K562 (cell line): ENCODE data around the gene LARP6. TPM values are rescaled to one million over a fixed set of nuclear protein-coding genes. Genes with fewer than 3 reads are reported as not detected.

Experiments used
- ATAC-seq: fragments of 200-7000 bp; cut with Tn5 transposase; 3 replicates; pipeline ENCODE4 v1.9.1; 2020; ENCODE audit warnings: moderate library complexity
- BruUV-seq: library from RNA; stranded (reverse); fragments of 400-500 nt; replicated peaks from 2 replicates; lab custom pipeline; 2021; lab: Mats Ljungman, UMichigan
- CTCF ChIA-PET: fragments of 300-600 bp; formaldehyde crosslinking; extraction: SDS; loops from one replicate; lab custom pipeline; 2021; ENCODE audit warnings: low intra/inter-chr PET ratio; lab: Yijun Ruan, JAX
- POLR2A ChIA-PET: fragments of 300-600, 350-650 bp; sonication (Branson Sonifier 250); formaldehyde crosslinking; extraction: SDS; loops from one replicate; lab custom pipeline; 2021; ENCODE audit warnings: antibody characterized with exemption, inconsistent platforms; lab: Yijun Ruan, JAX
- DNase-seq, 4 experiments: peaks; one replicate each; pipeline versions ENCODE4 v3.0.0 to v3.0.0-alpha.2; 2011 to 2018; ENCODE audit warnings: low spot score in 3 of 4, mixed read lengths in 3 of 4; ENCODE audit errors: extremely low read depth in 1 of 4
- FAIRE-seq: peaks from 2 replicates; lab custom pipeline; 2011; peaks lifted over from hg19 to GRCh38; lab: Jason Lieb, UNC
- H2AFZ ChIP-seq: 2 replicates; pipeline ENCODE4 v1.6.0; 2011; ENCODE audit warnings: low read depth, low read length, control low read depth, inconsistent platforms
- H3K27ac ChIP-seq: fragments of 200-600 bp; 3 replicates; pipeline ENCODE4 v1.8.0; 2011; ENCODE audit warnings: low read depth, mild to moderate bottlenecking, control low read depth, inconsistent platforms, low read length, moderate library complexity, mixed read lengths; ENCODE audit errors: extremely low read depth
- H3K27me3 ChIP-seq, 2 experiments: fragments of 300-600 bp in 1 of 2; 2 replicates in 1 of 2; 3 replicates in 1 of 2; pipeline versions ENCODE4 v1.6.0 to v1.8.0; 2011; ENCODE audit warnings: inconsistent platforms in 2 of 2, low read length in 2 of 2, mild to moderate bottlenecking in 1 of 2, mixed read lengths in 1 of 2, moderate library complexity in 1 of 2; ENCODE audit not compliant: control insufficient read depth in 2 of 2, insufficient read depth in 2 of 2
- H3K36me3 ChIP-seq: fragments of 300-600 bp; 3 replicates; pipeline ENCODE4 v1.8.0; 2011; ENCODE audit warnings: mild to moderate bottlenecking, low read length, inconsistent platforms; ENCODE audit not compliant: control insufficient read depth, insufficient read depth
- H3K4me1 ChIP-seq, 2 experiments: fragments of 200-600 bp in 1 of 2; replicated peaks in 1 of 2; 2 replicates in 1 of 2; 3 replicates in 1 of 2; pipeline versions ENCODE4 v1.5.1 to v1.8.0; 2011; ENCODE audit warnings: inconsistent platforms in 2 of 2, low read length in 2 of 2, mild to moderate bottlenecking in 1 of 2, mixed read lengths in 1 of 2, moderate library complexity in 1 of 2; ENCODE audit not compliant: control insufficient read depth in 2 of 2, insufficient read depth in 2 of 2
- H3K4me2 ChIP-seq: 2 replicates; pipeline ENCODE4 v1.6.1; 2011; ENCODE audit warnings: low read length, control low read depth, inconsistent platforms, mixed read lengths; ENCODE audit not compliant: insufficient read depth
- H3K4me3 ChIP-seq: fragments of 200-600 bp; sonication (generic), shearing (Covaris generic); 2 replicates; pipeline ENCODE4 v1.5.1; 2016; ENCODE audit warnings: control low read depth, inconsistent platforms
- H3K79me2 ChIP-seq: fragments of 200-600 bp; 3 replicates; pipeline ENCODE4 v1.8.0; 2011; ENCODE audit warnings: low read length, inconsistent platforms; ENCODE audit not compliant: control insufficient read depth, insufficient read depth
- H3K9ac ChIP-seq, 2 experiments: 2 replicates each; pipeline versions ENCODE4 v1.6.0 to v1.6.1; 2011; ENCODE audit warnings: low read depth in 2 of 2, low read length in 2 of 2, control low read depth in 1 of 2, inconsistent platforms in 1 of 2, mild to moderate bottlenecking in 1 of 2, mixed read lengths in 1 of 2; ENCODE audit not compliant: insufficient read depth in 1 of 2
- H3K9me1 ChIP-seq: one replicate; pipeline ENCODE4 v1.6.0; 2011; ENCODE audit warnings: inconsistent platforms, mild to moderate bottlenecking, low read length, moderate library complexity; ENCODE audit not compliant: control insufficient read depth, insufficient read depth
- H3K9me3 ChIP-seq: replicated peaks from 2 replicates; pipeline ENCODE4 v1.5.1; 2011; ENCODE audit warnings: low read depth, low read length, inconsistent platforms; ENCODE audit not compliant: control insufficient read depth, insufficient read depth
- H4K20me1 ChIP-seq: replicated peaks from 2 replicates; pipeline ENCODE4 v1.6.1; 2011; ENCODE audit warnings: low read length, inconsistent platforms, mixed read lengths; ENCODE audit not compliant: control insufficient read depth, insufficient read depth
- SAFB2 ChIP-seq: fragments of 200-400 bp; formaldehyde crosslinking; IDR thresholded peaks from 2 replicates; pipeline ENCODE4 v1.6.1; 2018; ENCODE audit warnings: borderline replicate concordance, low read length, low read depth, moderate library complexity; ENCODE audit not compliant: severe bottlenecking
- YY1 ChIP-seq, 3 experiments: IDR thresholded peaks; 2 replicates each; pipeline ENCODE4 v1.6.1; 2011; ENCODE audit warnings: low read length in 2 of 3, mild to moderate bottlenecking in 2 of 3, moderate library complexity in 2 of 3, borderline replicate concordance in 1 of 3, control low read depth in 1 of 3, low read depth in 1 of 3; ENCODE audit not compliant: insufficient read depth in 3 of 3, insufficient replicate concordance in 2 of 3, control insufficient read depth in 1 of 3, insufficient read length in 1 of 3; ENCODE audit errors: extremely low read depth in 1 of 3
- WGBS: fragments of 100-300 bp; shearing (Covaris generic); methylation state at CpG from one replicate; pipeline ENCODE4 v1.1.6; 2016; ENCODE audit warnings: low coverage, mixed read lengths; ENCODE audit not compliant: insufficient coverage; ENCODE audit errors: missing lambda C conversion rate; 5-methylcytosine and 5-hydroxymethylcytosine counted together
- in situ Hi-C: fragments of 300-500 bp; cut with MboI; formaldehyde crosslinking; loops from 4 replicates; pipeline ENCODE4 v1.15.0; 2018; ENCODE audit warnings: inconsistent platforms, mixed read lengths
- intact Hi-C: fragments of 100-400 bp; cut with micrococcal nuclease; formaldehyde crosslinking; loops from 2 replicates; pipeline ENCODE4 v1.14.2; 2022
- polyA plus RNA-seq, 8 experiments: library from polyadenylated mRNA; depleted of rRNA in 4 of 8; stranded (reverse) in 5 of 8; unstranded in 3 of 8; fragments of >200 nt; fragmentation: Nextera tagmentation in 2 of 8; fragmentation: Illumina TruSeq in 1 of 8; extraction: Ambion mirVana in 2 of 8; extraction: Trizol in 1 of 8; gene quantifications; 2 replicates each; pipeline versions ENCODE4 v1.2.1 to v1.2.3, GENCODE V29; 2011 to 2014; ENCODE audit warnings: inconsistent platforms in 1 of 8, missing spikeins in 1 of 8
- total RNA-seq, 7 experiments: library from RNA; depleted of rRNA in 6 of 7; stranded (reverse); fragments of >200 nt in 6 of 7; fragmentation: Illumina TruSeq in 2 of 7; extraction: Trizol in 2 of 7; gene quantifications; 2 replicates each; pipeline versions ENCODE4 v1.2.1 to v1.2.3, GENCODE V29; 2011 to 2021; ENCODE audit warnings: low replicate concordance in 1 of 7
- TF ChIP-seq, protein P1 (sequence below): fragments of 450-650 bp; IDR thresholded peaks from 2 replicates; pipeline ENCODE4 v1.6.1; 2016; ENCODE audit warnings: mild to moderate bottlenecking

Gene LARP6
- total and polyA plus RNA-seq, 9 of the 15 experiments (the other 6 are each of a cell fraction or from before 2014, with no cell fraction given): not detected

DNA sequence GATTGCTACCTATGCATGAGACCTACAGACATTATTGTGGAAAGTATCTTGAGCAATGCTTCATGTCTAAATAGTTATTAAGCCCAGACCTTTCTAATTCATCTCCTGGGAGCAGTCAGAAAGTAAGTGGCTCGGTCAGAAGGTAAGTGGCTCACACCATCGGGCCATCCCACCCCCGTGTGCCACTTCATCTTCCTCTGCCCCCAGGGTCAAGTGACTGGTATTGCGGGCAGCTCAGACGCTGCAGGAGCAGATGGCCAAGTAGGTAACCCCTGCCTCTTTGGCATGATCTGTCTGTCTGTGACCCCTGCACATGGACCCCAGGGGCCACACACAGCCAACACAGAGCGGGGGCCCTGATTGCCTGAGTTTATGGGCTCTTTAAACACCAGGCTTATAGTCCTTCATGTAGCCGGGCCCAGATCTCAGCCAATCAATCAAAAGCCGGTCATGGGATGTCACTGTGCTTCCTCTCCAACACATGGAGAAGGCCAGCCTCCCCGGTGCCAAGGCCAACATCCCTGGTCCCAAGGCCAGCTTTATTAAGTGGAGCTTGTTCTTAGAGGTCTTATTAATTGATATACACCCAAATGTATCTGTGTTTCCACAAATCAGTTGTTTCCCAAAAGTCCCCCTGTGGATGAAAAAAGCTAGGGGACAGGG, 42.9 kb downstream of the LARP6 start:
- Histone ChIP-seq H3K4me2 (no peak overlapping the region), H3K9me1 (no peaks in the 10 kb centered on the region), H2AFZ (no peak overlapping the region), H3K9me3 (no peaks in the 10 kb centered on the region), H3K36me3 (no peaks in the 10 kb centered on the region), H3K4me3 (no peak overlapping the region), H3K79me2 (no peaks in the 10 kb centered on the region), H3K27me3 (no peaks in the 10 kb centered on the region), H4K20me1 (no peaks in the 10 kb centered on the region), H3K27ac (no peak overlapping the region), H3K9ac (no peak overlapping the region), H3K4me1 (no peaks in the 10 kb centered on the region)
- POLR2A ChIA-PET: interaction anchor here (0.5 kb wide), 1 partner anchor 27 kb away, joined by 3 read pairs; no protein-coding TSS in a partner anchor
- no TSS peak for BruUV-seq
- no peak for FAIRE-seq
- WGBS: 2% methylated on average over 9 of the region's 9 CpGs
- intact Hi-C loops: loop anchor here (2.0 kb wide), 1 partner anchor 132 kb away; no protein-coding TSS in a partner anchor
- TF ChIP-seq, protein P1, sequence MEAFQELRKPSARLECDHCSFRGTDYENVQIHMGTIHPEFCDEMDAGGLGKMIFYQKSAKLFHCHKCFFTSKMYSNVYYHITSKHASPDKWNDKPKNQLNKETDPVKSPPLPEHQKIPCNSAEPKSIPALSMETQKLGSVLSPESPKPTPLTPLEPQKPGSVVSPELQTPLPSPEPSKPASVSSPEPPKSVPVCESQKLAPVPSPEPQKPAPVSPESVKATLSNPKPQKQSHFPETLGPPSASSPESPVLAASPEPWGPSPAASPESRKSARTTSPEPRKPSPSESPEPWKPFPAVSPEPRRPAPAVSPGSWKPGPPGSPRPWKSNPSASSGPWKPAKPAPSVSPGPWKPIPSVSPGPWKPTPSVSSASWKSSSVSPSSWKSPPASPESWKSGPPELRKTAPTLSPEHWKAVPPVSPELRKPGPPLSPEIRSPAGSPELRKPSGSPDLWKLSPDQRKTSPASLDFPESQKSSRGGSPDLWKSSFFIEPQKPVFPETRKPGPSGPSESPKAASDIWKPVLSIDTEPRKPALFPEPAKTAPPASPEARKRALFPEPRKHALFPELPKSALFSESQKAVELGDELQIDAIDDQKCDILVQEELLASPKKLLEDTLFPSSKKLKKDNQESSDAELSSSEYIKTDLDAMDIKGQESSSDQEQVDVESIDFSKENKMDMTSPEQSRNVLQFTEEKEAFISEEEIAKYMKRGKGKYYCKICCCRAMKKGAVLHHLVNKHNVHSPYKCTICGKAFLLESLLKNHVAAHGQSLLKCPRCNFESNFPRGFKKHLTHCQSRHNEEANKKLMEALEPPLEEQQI: no peak
- TF ChIP-seq SAFB2: no peak
- TF ChIP-seq YY1 (IDR thresholded peaks at IDR 0.05; ENCODE audit: borderline replicate concordance in 1 of 3, control insufficient read depth in 1 of 3, extremely low read depth in 1 of 3, insufficient read depth in 3 of 3, insufficient read length in 1 of 3, insufficient replicate concordance in 2 of 3, low read depth in 1 of 3, low read length in 2 of 3): no peak
- CTCF ChIA-PET: interaction anchor here (0.6 to 1.3 kb wide), 2 partner anchors 1044 to 1335 kb away, joined by 4 to 7 read pairs; no protein-coding TSS in a partner anchor
- in situ Hi-C loops: no loop called here
- no peak for ATAC-seq
- DNase-seq: no peak
